ENCODE results near the gene PRKCE. TPM values are rescaled to one million over a fixed set of nuclear protein-coding genes. Genes with fewer than 3 reads are reported as not detected.

The PRKCE gene
- polyA plus RNA-seq, 1 of the 3 experiments (the other 2 are of a cell fraction): 16.3 TPM

GRCh38 chr2:45990131-45990530 is 338.7 kb downstream of the PRKCE start:
- no peak for TF ChIP-seq EZH2phosphoT487 (IDR thresholded peaks at IDR 0.05; ENCODE audit: borderline replicate concordance, low read depth)
- no peak for TF ChIP-seq SMC3 (IDR thresholded peaks at IDR 0.05; ENCODE audit: low read depth, low read length)
- no peak for TF ChIP-seq USF2 (IDR thresholded peaks at IDR 0.05; ENCODE audit: borderline replicate concordance, low read depth, low read length)
- TF ChIP-seq ZBTB33 (IDR thresholded peaks at IDR 0.05; ENCODE audit: borderline replicate concordance, low read depth): no peak
- no peak for TF ChIP-seq MXI1 (IDR thresholded peaks at IDR 0.05; ENCODE audit: low read depth, low read length)
- H3K79me2 ChIP-seq (ENCODE audit: insufficient read depth): no peaks in the 10 kb centered on the region
- peaks cover 0 to 11% of the 10 kb centered on the region in 2 experiments; a peak in 1 of 4 replicates for H3K4me1 ChIP-seq (ENCODE audit: control insufficient read depth in 1 of 2, insufficient read depth in 2 of 2, low read depth in 1 of 2, low read length in 1 of 2)
- H3K9me3 ChIP-seq: no peaks in the 10 kb centered on the region
- DNase-seq: no peak
- ChIA-PET CTCF (interaction anchor here (1.2 kb wide), 1 partner anchor 10 kb away, joined by 3 read pairs; no protein-coding TSS in a partner anchor), POLR2A (no interaction called here)
- H3K36me3 ChIP-seq (replicated peaks in 1 of 2; ENCODE audit: control insufficient read depth in 1 of 2, insufficient read depth in 2 of 2, low read length in 1 of 2): no peaks in the 10 kb centered on the region
- H2AFZ ChIP-seq (ENCODE audit: low read depth): no peak overlapping the region
- H3K4me2 ChIP-seq: no peak overlapping the region
- no peaks in the 10 kb centered on the region for H4K20me1 ChIP-seq (ENCODE audit: insufficient read depth)
- H3K9me2 ChIP-seq: no peaks in the 10 kb centered on the region
- H3K4me3 ChIP-seq (ENCODE audit: low read depth in 2 of 2, low read length in 1 of 2): no peak overlapping the region
- H3F3A ChIP-seq (replicated peaks; ENCODE audit: insufficient read depth): no peaks in the 10 kb centered on the region
- no peaks in the 10 kb centered on the region for H3K27me3 ChIP-seq (ENCODE audit: insufficient read depth)
- H3K9ac ChIP-seq: no peak overlapping the region
- WGBS (ENCODE audit: low lambda C conversion rate): 93% methylated on average over 6 of the region's 6 CpGs
- no peak overlapping the region for H3K27ac ChIP-seq (ENCODE audit: low read depth in 2 of 2, low read length in 1 of 2)

GRCh38 chr2:45992021-45992740 is 340.7 kb downstream of the PRKCE start:
- no peaks in the 10 kb centered on the region for H3K36me3 ChIP-seq (replicated peaks in 1 of 2; ENCODE audit: control insufficient read depth in 1 of 2, insufficient read depth in 2 of 2, low read length in 1 of 2)
- no peak overlapping the region for H2AFZ ChIP-seq (ENCODE audit: low read depth)
- H3K79me2 ChIP-seq (ENCODE audit: insufficient read depth): no peaks in the 10 kb centered on the region
- no peaks in the 10 kb centered on the region for H3K9me3 ChIP-seq
- POLR2A ChIA-PET: no interaction called here
- CTCF ChIA-PET: interaction anchor here (0.8 to 3.1 kb wide), 35 partner anchors 8 to 659 kb away, joined by 3 to 89 read pairs (median 6); no protein-coding TSS in a partner anchor
- no peak for DNase-seq
- TF ChIP-seq RXRA (IDR thresholded peaks at IDR 0.05; ENCODE audit: borderline replicate concordance, low read depth) (no peak), REST (IDR thresholded peaks at IDR 0.05; ENCODE audit: low read depth, low read length) (no peak), FOSL2 (IDR thresholded peaks at IDR 0.05; ENCODE audit: borderline replicate concordance, low read depth) (no peak), MAX (IDR thresholded peaks at IDR 0.05; ENCODE audit: low read depth) (no peak)
- no peaks in the 10 kb centered on the region for H3K27me3 ChIP-seq (ENCODE audit: insufficient read depth)
- peaks cover 0 to 11% of the 10 kb centered on the region in 2 experiments; a peak in 1 of 4 replicates for H3K4me1 ChIP-seq (ENCODE audit: control insufficient read depth in 1 of 2, insufficient read depth in 2 of 2, low read depth in 1 of 2, low read length in 1 of 2)
- H3K27ac ChIP-seq (ENCODE audit: low read depth in 2 of 2, low read length in 1 of 2): peak overlapping the region in 1 of 2 experiments; percentile 25; a peak in 2 of 4 replicates
- WGBS (ENCODE audit: low lambda C conversion rate): 76% methylated on average over 11 of the region's 11 CpGs
- H3K9ac ChIP-seq: no peak overlapping the region
- no peak overlapping the region for H3K4me2 ChIP-seq
- no peak overlapping the region for H3K4me3 ChIP-seq (ENCODE audit: low read depth in 2 of 2, low read length in 1 of 2)
- no peaks in the 10 kb centered on the region for H3K9me2 ChIP-seq
- no peaks in the 10 kb centered on the region for H4K20me1 ChIP-seq (ENCODE audit: insufficient read depth)
- H3F3A ChIP-seq (replicated peaks; ENCODE audit: insufficient read depth): no peaks in the 10 kb centered on the region

Measured in SK-N-SH (cell line).